Brain microvascular endothelial cell (primary cell): ENCODE measurements around the gene C6orf62.
"Not testable (repeated sequence)": the region's sequence is repeated elsewhere in the genome, so short reads cannot be mapped to it uniquely, and the experiment has no call there.

ENCODE experiments used
- DNase-seq: peaks from one replicate; pipeline ENCODE4 v3.0.0-alpha.2; 2020
- H3K27ac ChIP-seq: fragments of 250-450 bp; sonication (Bioruptor Pico); 2 replicates; pipeline ENCODE4 v1.5.1; 2020; ENCODE audit warnings: mild to moderate bottlenecking, moderate library complexity
- H3K27me3 ChIP-seq: fragments of 250-450 bp; sonication (Bioruptor Pico); replicated peaks from 2 replicates; pipeline ENCODE4 v1.5.1; 2020; ENCODE audit warnings: mild to moderate bottlenecking
- H3K36me3 ChIP-seq: fragments of 250-450 bp; sonication (Bioruptor Pico); replicated peaks from 2 replicates; pipeline ENCODE4 v1.5.1; 2020; ENCODE audit warnings: mild to moderate bottlenecking
- H3K4me3 ChIP-seq: 2 replicates; pipeline ENCODE4 v1.5.1; 2011; ENCODE audit warnings: low read depth, mild to moderate bottlenecking, control low read depth, low read length, moderate library complexity
- in situ Hi-C: cut with HindIII; loops from 2 replicates; pipeline ENCODE4 v1.10.0; 2017; ENCODE audit warnings: low sequenced_read_pairs, low pct_ligation_motif_present
- TF ChIP-seq, protein P1 (sequence below): IDR thresholded peaks from 2 replicates; pipeline ENCODE4 v1.5.1; 2011; ENCODE audit warnings: low read depth, mild to moderate bottlenecking, moderate library complexity, low read length, control low read depth, inconsistent platforms; ENCODE audit errors: missing control alignments

Gene C6orf62

DNA sequence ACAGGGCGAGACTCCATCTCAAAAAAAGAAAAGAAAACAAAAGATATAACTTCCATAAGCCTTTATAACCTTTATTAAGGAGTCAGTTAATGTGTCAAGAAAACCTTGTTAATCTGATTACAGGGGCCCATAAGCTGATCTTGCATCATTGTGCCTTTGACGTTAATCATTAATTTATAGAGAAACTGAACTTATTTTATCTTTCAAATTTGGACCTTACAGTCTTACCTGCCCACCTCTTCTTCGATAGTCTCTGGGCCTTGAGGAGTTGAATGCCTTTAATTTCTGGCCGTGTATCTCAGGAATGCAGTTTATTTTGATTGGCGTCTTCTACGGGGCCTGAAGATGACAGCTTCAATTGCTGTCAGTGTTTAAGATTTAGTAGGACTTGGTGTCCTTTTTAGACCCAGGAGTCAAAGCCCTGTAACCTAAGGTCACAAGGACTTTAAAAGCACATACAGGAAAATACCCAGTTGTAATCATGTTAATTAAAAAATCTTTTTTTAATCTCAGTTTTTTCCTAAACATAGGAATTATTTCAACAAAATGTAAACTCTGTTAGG, 46.3 kb downstream of the C6orf62 start:
- DNase-seq, result no peak
- Histone ChIP-seq H3K27me3 (no peaks in the 10 kb centered on the region), H3K36me3 (no peaks in the 10 kb centered on the region), H3K4me3 (no peak overlapping the region), H3K27ac (no peak overlapping the region)
- in situ Hi-C loops, result no loop called here
- TF ChIP-seq, protein P1, sequence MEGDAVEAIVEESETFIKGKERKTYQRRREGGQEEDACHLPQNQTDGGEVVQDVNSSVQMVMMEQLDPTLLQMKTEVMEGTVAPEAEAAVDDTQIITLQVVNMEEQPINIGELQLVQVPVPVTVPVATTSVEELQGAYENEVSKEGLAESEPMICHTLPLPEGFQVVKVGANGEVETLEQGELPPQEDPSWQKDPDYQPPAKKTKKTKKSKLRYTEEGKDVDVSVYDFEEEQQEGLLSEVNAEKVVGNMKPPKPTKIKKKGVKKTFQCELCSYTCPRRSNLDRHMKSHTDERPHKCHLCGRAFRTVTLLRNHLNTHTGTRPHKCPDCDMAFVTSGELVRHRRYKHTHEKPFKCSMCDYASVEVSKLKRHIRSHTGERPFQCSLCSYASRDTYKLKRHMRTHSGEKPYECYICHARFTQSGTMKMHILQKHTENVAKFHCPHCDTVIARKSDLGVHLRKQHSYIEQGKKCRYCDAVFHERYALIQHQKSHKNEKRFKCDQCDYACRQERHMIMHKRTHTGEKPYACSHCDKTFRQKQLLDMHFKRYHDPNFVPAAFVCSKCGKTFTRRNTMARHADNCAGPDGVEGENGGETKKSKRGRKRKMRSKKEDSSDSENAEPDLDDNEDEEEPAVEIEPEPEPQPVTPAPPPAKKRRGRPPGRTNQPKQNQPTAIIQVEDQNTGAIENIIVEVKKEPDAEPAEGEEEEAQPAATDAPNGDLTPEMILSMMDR, result no peak

DNA sequence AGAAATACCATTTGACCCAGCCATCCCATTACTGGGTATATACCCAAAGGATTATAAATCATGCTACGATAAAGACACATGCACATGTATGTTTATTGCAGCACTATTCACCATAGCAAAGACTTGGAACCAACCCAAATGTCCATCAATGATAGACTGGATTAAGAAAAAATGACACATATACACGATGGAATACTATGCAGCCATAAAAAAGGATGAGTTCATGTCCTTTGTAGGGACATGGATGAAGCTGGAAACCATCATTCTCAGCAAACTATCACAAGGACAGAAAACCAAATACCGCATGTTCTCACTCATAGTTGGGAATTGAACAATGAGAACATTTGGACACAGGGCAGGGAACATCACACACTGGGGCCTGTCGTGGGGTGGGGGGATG, 47.9 kb downstream of the C6orf62 start:
- in situ Hi-C loops, H3K27me3 ChIP-seq, H3K4me3 ChIP-seq, H3K36me3 ChIP-seq, DNase-seq, H3K27ac ChIP-seq: not testable (repeated sequence)

- in situ Hi-C loops, H3K36me3 ChIP-seq, DNase-seq: not testable (repeated sequence)
These were observed 48.5 kb downstream of the C6orf62 start for GRCh38 chr6:24670492-24670891.

DNA sequence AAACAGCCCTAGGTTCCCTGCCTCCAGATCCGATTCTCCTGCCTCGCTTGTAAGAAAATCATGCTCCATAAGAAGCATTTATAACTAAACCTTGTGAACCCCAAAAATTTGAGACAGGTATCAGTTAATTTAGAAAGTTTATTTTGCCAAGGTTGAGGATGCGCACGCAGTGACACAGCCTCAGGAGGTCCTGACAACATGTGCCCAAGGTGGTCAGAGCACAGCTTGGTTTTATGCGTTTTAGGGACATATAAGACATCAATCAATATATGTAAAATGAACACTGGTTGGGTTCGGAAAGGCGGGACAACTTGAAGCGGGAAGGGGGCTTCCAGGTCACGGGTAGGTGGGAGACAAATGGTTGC, 50.0 kb downstream of the C6orf62 start:
- no peak for DNase-seq
- Histone ChIP-seq H3K27me3 (no peaks in the 10 kb centered on the region), H3K27ac (no peak overlapping the region), H3K4me3 (no peak overlapping the region), H3K36me3 (no peaks in the 10 kb centered on the region)
- in situ Hi-C loops, result no loop called here
- TF ChIP-seq, protein P1, result no peak

More at GRCh38 chr6:24670492-24670891, 48.5 kb downstream of the C6orf62 start:
- H3K27ac ChIP-seq, H3K4me3 ChIP-seq, H3K27me3 ChIP-seq: not testable (repeated sequence)

GRCh38 chr6:24668066-24668996, 50.6 kb downstream of the C6orf62 start:
- in situ Hi-C loops, H3K27ac ChIP-seq, H3K27me3 ChIP-seq, H3K4me3 ChIP-seq, DNase-seq, H3K36me3 ChIP-seq: not testable (repeated sequence)

GRCh38 chr6:24667378-24667803, 51.6 kb downstream of the C6orf62 start:
- peaks cover 6% of the 10 kb centered on the region for H3K36me3 ChIP-seq
- peak overlapping the region; percentile 100 for H3K4me3 ChIP-seq
- TF ChIP-seq, protein P1, result no peak
- H3K27me3 ChIP-seq, result no peaks in the 10 kb centered on the region
- in situ Hi-C loops, result no loop called here
- DNase-seq, result peak; percentile 31
- peak overlapping the region; percentile 67 for H3K27ac ChIP-seq

GRCh38 chr6:24666641-24667377, 52.1 kb downstream of the C6orf62 start, which contains the start of the genes ACOT13 and TDP2:
Gene ACOT13, plus strand, starts transcription at chr6:24667077. Its CDS starts 187 bp downstream, at chr6:24667264.
Gene TDP2, minus strand, starts transcription at chr6:24666899. Its CDS starts 37 bp downstream, at chr6:24666862.
- Histone ChIP-seq H3K27me3 (no peaks in the 10 kb centered on the region), H3K4me3 (peak within 1 kb of the TSS; percentile 100), H3K36me3 (peaks cover 6% of the 10 kb centered on the region), H3K27ac (peak within 1 kb of the TSS; percentile 67)
- TF ChIP-seq, protein P1, result peak; percentile 73
- DNase-seq, result peak; percentile 90
- in situ Hi-C loops, result no loop called here
